Stimulated activated CD8-positive, alpha-beta memory T cell treated with anti-CD3 and anti-CD28 coated beads, Interleukin-4, amount 100 ng/mL, for 48 hours (primary cell): ENCODE results near the gene POLL.
"Not testable (repeated sequence)": the region's sequence is repeated elsewhere in the genome, so short reads cannot be mapped to it uniquely, and the experiment has no call there.

Experiments
- DNase-seq: peaks from one replicate; pipeline ENCODE4 v3.0.0-alpha.2; 2020

The POLL gene

DNA sequence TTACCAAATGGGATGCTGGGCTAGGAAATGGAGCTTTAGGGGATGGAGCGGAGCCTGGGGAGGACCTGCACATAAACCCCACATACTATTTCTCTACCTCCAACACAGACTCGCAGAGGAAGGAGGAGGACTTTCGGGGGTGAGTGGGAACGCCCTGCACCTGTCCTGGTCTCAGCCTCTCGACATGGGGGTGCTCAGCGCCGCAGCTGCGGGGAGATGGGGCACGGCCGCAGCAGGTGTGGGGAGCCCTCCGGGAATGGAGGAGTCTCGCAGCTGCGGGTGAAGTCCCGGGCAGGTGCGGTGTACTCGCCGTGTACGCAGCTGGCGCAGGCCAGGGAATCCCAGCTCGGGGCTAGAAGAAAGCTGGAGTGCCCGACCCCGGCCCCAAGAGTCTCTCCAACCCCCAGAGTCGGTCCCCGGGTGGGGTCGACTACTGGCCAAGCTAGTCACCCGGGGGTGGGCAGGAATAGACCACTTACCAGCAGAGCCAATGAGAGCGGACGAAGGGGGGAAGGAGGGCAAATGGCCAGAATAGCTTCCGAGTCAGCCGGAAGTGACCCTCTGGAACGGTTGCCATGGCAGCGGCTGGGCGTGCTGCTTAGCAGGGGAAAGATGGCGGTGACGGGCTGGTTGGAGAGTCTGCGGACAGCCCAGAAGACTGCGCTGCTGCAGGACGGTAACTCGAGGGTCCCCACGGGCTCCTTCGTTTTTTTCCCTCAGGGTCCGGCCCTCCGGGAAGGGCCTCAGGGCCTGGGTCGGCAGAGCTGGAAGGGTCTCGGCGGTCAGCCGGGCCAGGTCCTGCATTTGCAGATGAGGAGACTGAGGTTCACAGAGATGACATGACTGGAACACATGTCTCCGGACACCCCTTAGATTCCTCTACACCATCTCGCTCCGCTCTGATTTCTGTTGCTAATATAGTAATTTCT, at the start of gene POLL, which contains the start of gene DPCD:
TSS of gene POLL (minus strand) at position 533 of the 929 bp plus-strand sequence. CDS start 897 bp downstream, outside the sequence.
TSS of gene DPCD (plus strand) at position 597 of the 929 bp plus-strand sequence. CDS start at position 613, 16 bp downstream.
- peak; percentile 97 for DNase-seq

DNA sequence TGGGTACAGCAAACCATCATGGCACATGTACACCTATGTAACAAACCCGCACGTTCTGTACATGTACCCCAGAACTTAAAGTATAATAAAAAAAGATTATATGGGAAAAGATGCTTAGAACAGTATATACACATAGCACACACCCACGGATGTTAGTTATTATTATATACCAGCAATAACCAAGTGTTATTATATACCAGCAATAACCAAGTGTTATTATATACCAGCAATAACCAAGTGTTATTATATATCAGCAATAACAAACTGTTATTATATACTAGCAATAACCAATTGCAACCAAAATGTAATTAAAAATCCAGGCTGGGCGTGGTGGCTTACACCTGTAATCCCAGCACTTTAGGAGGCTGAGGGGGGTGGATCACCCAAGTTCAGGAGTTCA, 45.5 kb upstream of the POLL start:
- DNase-seq: not testable (repeated sequence)

DNA sequence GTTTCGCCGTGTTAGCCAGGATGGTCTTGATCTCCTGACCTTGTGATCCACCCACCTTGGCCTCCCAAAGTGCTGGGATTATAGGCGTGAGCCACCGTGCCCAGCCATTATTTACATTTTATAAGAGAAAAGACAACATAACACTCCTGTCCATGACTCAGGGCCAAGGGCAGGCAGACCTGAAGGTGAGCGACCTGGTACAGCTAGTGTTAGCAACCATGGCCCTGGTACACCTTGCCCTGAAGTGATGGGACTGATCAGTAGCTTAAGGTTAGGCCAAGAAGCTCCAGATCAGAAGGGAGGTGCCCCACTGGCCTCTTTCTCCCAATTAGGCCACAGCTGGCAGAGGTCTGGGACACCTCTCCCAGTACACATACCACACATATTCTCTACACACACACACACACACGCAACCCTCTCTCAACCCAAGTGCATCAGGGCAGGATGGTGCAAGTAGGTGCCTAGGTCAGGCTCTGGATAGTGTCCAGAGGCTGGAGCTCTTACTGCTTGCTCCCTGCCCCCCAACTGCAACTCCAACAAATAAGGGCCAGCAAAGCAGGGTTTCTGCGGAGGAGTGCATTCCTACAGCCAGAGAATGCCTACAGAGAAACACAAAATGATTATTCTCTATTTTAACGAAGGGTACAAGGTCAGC, 43.9 kb upstream of the POLL start:
- DNase-seq: no peak

DNA sequence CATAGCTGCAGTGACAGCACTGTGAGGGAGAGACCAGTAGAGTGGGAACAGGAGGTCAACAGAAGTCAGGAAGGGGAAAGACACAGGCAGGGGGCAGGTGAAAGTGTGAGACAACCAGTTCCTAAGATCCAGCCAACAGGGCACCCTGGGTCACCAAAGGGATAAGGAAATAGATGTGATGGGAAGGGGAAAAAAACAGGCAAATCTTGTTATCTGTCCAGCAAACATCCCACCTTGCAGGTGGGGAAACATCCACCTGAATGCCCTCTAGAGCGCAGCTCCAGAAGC, 42.5 kb upstream of the POLL start:
- DNase-seq: no peak

DNA sequence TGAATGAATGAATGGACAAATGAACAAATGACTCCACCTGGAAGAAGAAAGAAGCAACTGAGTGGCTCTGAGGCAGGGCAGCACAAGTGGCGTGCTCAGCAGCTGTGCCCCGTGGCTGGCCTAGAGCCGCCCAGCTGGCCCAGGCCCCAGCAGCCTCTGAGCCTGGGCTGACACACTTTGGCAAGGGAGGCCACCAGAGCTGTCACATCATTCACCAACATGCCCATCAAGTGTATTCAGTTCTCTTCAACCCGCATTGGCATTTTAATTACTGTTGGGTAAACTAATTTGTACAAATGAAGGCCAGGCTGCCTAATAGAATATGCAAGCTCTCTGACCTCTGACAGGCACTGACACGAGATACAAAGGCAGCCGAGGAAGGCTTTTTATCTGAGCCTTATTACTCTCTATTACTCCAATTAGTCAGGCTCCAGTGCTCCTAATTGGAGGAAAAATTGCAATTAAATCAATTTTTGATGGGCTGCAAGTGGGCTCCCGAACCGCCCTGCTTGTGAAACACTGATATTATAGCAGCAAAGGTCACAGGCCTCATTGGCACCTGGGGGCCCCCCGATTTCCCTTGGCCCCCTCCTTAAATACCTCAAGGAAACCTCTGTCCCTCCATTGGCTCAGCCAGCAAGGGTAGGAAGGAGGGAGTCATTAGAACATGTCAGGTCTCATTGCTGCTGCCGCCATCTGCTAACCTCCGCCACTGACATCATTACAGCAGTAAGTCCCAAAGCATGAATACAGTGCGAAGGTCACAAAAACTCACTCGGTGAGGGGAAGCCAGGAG, 42.0 kb upstream of the POLL start:
- DNase-seq: no peak

DNA sequence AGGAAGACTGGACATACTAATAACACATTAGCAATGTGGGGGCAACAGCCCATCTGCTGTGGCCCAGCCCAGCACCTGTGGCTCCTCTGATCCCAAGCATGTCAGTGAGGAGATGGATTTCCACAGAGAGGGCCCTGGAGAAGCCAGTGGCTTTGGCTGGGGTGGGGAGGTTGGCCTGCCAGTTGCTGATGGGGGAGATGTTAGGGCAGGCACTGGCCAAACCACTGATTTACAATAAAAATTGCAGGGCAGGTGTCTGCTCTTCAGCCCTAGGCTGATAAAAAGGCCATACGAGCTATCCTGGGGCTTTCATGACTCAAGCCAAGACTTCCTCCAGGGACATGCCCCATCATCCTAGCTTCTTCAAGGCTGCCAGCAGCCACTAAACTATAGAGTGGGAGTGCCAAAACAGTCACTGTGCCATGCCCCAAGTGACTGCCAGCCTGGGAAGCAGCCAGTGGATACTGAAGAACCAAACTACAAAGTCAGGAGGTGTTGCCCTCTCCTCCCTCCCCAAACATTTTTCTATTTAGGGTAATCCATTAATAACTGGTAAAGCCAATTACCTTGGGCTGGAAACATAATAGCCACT, 37.9 kb upstream of the POLL start:
- DNase-seq: no peak

DNA sequence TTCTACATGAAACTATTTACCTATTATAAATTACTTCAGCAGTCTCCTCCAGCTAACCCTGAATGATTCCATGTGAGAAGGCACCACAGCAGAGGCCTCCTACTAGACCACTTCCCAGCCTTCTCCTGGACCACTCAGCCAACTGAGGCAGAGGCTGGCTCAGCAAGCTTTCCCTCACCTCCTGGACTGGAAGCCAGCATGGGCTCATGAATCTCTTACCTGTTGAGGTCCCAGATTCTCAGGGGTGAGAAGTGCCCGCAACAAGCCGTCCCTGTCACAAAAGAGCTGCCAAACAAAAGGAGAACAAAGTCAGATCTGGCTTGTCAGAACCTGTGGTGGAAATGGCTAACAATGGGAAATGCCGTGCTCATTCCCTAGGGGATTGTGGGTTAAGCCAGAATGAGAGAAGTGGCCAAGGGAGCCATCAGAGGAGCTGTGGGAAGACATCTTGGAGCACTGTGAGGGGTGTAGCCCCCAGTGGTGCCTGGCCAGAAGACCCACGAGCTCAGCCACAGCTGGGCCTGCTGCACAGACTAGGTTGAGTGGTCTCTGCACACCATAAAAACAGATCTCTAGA, 36.6 kb upstream of the POLL start:
- no peak for DNase-seq

DNA sequence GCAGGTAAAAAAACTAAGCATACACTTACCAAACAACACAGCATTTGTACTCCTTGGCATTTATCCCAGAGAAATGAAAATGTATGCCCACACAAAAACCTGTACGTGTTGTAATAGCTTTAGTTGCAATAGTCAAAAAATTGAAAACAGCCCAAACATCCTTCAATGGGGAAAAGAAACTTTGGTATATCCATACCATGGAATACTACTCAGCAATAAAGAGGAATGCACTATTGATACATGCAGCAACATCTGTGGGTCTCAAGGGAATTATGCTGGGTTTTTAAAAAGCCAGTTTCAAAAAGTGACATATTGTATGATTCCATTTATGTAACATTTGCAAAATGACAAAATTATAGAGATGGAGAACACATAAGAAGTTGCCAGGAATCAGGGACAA, 35.5 kb upstream of the POLL start:
- no peak for DNase-seq

DNA sequence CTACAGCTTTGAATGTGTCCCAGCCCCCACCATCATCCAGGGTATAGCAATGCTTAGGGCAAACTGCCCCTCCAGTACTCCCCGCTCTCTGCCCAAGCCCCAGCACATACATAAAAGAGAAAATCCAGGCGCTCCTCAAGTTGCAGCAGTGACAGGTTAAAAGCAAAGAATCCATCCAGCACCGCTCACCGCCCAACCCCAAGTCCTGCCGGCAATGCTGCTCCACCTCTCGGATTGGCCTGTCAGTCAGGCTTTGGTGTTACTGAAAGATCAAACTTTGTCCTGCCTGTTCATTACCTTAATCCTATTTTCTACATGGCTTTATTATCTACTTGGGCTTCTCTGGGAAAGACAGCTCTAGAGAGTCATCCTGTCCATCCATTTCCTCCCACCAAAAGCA, 31.9 kb upstream of the POLL start:
- DNase-seq: no peak

DNA sequence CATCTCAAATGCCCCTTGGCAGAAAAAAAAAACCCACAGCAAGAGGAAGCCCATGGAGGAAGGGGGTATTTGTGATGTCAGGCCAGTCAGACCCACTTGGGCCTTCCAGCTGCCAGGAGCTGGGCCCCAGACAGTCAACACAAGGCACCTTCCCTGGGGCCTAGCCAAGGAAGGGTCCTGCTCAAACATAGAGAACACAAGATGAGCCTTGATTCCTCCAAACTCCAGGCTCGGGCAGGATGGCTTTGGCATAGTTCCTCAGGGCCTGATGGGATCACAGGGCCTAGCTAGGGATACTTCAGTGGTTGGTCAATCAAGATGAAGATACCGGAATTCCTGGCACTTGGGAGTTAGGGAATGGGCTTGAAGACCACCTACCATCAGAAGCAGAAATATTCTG, 30.8 kb upstream of the POLL start:
- DNase-seq: no peak

DNA sequence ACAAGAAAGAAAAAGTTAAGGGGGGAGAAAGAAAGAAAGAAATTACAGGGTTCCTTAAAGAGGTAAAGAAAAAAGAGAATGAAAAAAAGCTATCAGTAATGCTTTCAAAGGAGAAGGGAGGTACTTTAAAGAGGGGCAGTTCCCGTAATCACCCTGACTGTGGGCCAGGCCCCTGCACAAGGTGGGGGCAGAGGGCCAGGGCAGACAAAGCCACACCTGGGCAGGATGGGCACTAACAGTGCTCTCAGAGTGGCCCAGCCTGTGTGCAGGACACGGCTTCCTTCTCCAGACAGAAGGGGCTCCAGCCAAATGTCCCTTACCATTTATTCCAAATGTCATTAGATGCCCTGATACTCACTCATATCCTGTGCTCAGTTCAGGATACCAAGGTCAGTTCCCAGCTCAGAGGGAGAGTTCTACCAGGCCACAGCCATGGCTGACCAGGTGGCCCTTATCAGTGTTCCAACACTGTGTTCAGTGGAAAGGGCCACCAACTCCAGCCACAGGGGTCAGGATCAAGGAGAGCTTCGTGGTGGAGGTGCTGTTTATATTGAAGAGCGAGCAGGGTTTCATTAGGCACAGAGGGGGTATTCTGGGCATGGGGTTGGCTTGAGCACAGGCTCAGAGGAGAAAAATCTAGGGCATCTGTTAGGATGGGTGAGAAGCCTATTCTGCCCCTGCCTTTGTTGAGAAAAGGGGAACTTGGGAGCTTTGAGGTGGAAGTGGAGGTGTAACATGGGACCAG, 29.9 kb upstream of the POLL start:
- no peak for DNase-seq

DNA sequence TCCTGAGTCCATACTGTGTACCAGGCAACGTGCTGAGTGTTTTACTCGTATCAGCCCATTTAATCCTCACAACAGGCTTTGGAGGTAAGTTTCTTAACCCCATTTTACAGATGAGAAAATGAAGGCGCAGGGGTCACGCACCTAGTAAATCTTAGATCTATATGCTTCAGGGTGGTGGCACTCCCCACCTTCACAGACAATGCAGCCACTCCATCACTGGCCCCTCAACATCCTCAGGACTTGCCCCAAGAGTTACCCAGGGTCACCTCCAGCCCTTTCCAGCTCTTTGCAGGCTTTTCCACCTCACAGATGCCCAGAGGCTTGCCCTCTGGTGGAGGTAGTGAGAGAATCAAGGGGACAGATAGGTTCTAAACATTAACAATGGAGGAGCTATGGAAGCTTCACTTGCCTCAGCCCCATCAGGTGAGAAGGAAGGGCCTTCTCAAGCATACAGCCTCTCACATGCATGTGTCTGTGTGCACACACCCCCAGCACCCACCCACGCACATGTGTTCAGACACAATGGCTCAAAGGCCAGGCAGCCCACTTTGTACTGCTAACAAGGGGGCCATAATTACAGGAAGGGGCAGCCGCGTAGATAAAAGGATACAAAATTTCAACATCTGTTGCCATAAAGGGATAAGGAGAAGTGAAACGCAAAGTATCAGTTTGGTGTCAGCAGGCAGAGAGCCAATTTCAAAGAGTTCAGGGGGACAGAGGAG, 29.2 kb upstream of the POLL start:
- DNase-seq: no peak

DNA sequence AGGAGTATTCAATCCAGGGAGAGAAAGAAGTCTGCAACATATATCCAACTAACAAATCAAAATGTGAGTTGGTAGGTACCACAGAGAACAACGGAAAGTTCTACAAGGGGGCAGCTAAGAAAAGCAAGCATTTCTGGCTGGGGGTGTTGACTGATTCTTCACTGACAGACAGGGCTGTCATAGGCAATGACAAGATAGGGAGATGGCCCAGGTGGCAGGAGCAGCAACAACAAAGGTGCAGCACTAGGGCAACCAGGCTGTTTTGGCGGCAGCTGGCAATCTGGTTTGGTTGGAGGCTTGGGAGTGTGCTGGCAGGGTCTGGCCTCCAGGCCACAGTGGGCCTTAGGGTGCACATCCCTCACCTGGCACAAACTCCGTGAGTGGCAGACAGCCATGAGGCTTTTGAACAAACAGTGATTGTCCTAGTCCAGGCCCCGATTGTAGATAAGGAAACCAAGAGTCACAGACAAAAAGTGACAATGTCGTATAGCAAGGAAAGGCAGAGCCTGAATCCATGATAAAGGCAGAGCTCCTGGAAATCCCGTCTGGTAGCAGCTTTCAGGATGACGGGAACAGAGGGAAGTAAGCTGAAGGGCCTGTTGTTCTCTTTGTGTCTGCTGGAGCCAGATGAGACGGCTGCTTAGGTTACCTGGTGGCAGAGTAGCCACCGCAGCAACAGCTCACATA, 28.5 kb upstream of the POLL start:
- DNase-seq: no peak

DNA sequence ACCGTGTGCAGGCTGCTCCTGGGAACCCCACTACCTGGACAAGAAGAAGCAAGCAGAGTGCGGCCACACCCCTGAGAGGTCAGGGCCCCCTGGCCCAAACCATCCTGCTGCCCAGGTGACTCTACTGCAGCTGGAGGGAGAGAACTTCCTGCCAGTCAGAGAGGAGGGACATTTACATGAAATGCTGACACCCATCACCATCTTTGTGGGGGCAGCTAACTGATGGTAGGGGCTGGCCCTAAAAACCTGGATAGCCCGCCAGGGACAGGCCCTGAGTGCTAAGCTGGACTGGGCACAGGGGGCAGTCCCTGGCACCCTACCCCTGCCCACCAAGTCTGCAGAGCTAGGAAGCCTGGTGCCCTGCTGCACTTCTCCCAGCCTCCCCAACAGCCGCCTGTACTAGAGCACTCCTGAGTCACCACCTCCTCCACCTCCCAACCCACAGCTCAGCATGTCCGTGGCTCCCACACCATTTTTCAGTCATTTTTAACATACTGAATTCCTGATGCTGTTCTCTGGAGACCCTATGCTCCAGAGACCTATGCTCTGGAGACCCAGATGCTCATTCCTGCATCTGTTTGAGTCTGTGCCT, 27.6 kb upstream of the POLL start:
- no peak for DNase-seq

DNA sequence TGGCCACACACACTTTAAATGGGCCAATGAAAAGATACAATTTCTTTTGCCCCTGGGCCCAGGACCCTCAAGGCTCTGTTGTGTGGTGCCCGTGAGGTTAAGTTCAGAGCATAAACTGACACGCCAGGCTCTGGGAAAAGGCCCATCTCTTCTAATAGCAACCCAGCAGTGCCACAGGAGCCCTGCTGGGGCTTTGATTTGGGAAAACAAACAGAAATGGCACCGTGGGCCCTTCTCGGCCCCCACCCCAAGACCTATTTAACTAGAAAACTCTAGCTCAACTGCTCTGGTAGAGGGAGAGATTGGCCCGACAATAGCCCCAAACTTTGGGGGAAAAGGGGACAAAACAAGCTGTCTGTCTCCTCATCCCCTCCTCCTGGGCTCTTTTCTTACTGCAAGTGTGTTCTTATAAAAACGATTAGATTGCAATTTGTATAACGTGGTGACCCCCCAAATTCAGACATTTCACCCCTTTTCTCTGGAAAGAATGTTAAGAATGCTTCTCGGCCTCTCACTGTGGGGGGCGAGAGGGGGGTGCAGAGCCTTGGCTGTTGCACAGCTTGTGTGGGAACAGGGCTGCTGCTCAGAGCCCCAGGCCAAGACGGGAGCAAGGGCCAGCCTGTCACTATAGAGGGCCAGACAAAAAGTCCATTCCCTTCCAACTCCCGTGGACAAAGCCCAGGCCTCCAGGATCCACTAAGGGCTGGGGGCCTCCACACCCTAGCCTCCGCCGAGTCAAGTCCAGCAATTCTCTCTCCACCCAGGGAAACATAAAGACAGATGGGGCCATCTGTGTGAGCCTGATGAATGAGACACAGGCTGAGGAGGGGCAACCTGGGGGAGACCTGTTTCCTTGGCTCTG, 26.8 kb upstream of the POLL start:
- DNase-seq: no peak

DNA sequence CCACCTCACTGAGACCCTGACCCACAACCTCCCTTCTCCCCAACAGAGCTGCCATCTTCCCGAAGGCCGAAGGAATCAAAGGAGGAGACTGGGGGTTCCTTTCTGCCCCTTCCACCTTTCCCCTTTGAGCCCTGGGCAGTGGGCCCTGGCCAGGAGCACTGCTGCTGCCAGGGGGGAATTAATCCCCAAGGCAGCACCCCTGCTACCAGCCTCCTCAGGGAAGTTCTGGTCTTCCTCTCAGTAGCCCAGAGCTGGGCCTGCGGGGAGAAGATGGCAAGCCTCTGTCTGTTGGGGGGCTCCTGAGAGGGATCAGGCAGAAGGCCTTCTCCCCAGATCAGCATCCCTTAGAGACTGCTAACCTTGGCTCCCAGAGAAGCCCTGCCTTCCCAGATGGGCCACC, 25.6 kb upstream of the POLL start:
- DNase-seq: no peak

DNA sequence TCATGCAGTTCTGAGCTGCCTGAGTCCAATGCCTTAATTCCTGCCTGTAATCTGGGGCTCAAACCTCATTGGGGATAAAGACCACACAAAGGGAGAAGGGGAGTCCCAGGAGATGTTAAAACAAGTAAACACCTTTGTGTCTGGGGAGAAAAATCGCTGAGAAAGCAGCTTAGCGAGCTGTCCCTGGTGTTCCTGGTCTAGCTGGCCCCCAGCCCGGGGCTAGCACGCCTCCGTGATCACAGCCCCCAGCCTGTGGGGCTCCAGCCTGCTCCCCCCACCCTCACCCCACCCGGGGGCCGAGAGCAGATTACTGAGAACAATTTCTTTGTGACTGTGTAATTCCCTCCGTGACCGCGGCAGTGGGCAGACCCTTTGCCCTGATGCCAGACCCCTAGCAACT, 24.8 kb upstream of the POLL start:
- DNase-seq: no peak

DNA sequence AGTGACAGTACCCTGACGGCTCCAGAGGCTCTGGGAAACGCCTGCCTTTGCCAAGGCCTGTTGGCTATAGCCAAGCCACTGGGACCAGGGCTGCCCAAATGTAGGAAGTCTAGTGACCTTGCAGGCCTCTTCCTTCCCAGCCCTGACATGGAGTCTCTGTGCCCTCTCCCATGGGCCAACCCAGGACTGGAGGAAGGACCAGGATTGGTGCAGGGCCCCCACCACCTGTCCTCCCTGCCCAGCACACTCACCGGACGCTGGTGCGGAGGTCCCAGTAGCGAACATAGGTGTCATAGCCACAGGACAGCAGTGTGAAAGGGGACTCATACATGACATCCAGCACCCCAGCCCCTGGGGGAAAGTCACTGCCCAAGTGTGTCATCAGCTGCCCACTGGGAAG, 24.0 kb upstream of the POLL start:
- DNase-seq: no peak
